Activated T-helper 2 cell treated with anti-CD3 and anti-CD28 coated beads, Interferon-gamma antibody, Interleukin-2, Interleukin-4, amounts not matched to agents 10 μg/mL and 5 μg/mL and 100 μg/mL, durations not matched to agents 14 hours and 24 hours and 36 hours (primary cell): ENCODE results near the gene KAT7. TPM values are rescaled to one million over a fixed set of nuclear protein-coding genes. Genes with fewer than 3 reads are reported as not detected.
A peak's percentile ranks its signal among the peaks of the same experiment; 100 is the strongest.
"Not testable (repeated sequence)": the region's sequence is repeated elsewhere in the genome, so short reads cannot be mapped to it uniquely, and the experiment has no call there.

Experiments used
- DNase-seq: peaks from one replicate; pipeline ENCODE4 v3.0.0; 2021; ENCODE audit warnings: low spot score
- H3K27ac Mint-ChIP-seq: one replicate; pipeline ENCODE4 v1.8.0; 2021; ENCODE audit warnings: mixed read lengths
- H3K27me3 Mint-ChIP-seq: one replicate; pipeline ENCODE4 v1.8.0; 2021; ENCODE audit warnings: low read depth, mixed read lengths
- H3K36me3 Mint-ChIP-seq: one replicate; pipeline ENCODE4 v1.8.0; 2021; ENCODE audit warnings: low read depth, mixed read lengths
- H3K4me1 Mint-ChIP-seq: one replicate; pipeline ENCODE4 v1.8.0; 2021; ENCODE audit warnings: low read depth, mixed read lengths
- H3K4me3 Mint-ChIP-seq: one replicate; pipeline ENCODE4 v1.8.0; 2021; ENCODE audit warnings: low read depth, mild to moderate bottlenecking, moderate library complexity, mixed read lengths
- H3K9me3 Mint-ChIP-seq: one replicate; pipeline ENCODE4 v1.8.0; 2021; ENCODE audit warnings: mixed read lengths
- intact Hi-C: fragments of 100-400 bp; cut with micrococcal nuclease; formaldehyde crosslinking; loops from one replicate; pipeline ENCODE4 v1.15.1; 2023
- total RNA-seq: library from RNA; stranded (reverse); gene quantifications from 2 replicates; pipeline ENCODE4 v1.2.3, GENCODE V29; 2022

Gene KAT7
- total RNA-seq, 1 donor from 2014 or later = 65.0 TPM

GRCh38 chr17:49752508-49752907, 36.0 kb upstream of the KAT7 start:
- peaks cover 45% of the 10 kb centered on the region for H3K4me1 Mint-ChIP-seq
- H3K36me3 Mint-ChIP-seq = peaks cover 29% of the 10 kb centered on the region
- H3K27me3 Mint-ChIP-seq = no peaks in the 10 kb centered on the region
- intact Hi-C loops = no loop called here
- no peak for DNase-seq
- no peak overlapping the region for H3K4me3 Mint-ChIP-seq
- H3K9me3 Mint-ChIP-seq = no peaks in the 10 kb centered on the region
- H3K27ac Mint-ChIP-seq = no peak overlapping the region

DNA sequence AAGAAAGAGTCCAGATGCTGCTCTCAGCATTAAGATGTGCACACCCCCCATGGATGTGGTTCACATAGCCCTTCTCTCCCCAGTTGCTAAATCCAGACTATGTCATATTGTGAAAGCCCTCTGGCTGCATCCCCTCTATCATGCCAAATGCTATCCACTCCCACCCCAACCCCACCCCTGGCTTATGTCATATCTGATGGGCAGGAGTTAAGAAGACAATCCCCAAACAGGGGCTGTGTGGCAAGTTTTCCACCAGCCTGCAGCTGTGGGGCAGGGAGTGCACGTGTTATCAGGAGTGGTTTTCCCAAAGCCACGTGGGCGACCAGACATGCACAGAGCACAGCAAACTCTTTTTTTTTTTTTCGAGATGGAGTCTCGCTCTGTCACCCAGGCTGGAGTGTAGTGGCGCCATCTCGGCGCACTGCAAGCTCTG, 34.5 kb upstream of the KAT7 start:
- intact Hi-C loops = no loop called here
- Mint-ChIP-seq H3K4me3 (no peak overlapping the region), H3K9me3 (no peaks in the 10 kb centered on the region), H3K27ac (no peak overlapping the region), H3K27me3 (no peaks in the 10 kb centered on the region), H3K4me1 (peaks cover 37% of the 10 kb centered on the region), H3K36me3 (peaks cover 22% of the 10 kb centered on the region)
- DNase-seq = no peak

- H3K4me3 Mint-ChIP-seq = no peak overlapping the region
- H3K36me3 Mint-ChIP-seq = peaks cover 18% of the 10 kb centered on the region
- H3K4me1 Mint-ChIP-seq = peaks cover 36% of the 10 kb centered on the region
- no peak for DNase-seq
- intact Hi-C loops = no loop called here
- peak overlapping the region; percentile 9 for H3K27ac Mint-ChIP-seq
- no peaks in the 10 kb centered on the region for H3K27me3 Mint-ChIP-seq
- no peaks in the 10 kb centered on the region for H3K9me3 Mint-ChIP-seq
Measured at GRCh38 chr17:49755663-49756283, 32.7 kb upstream of the KAT7 start.

- Mint-ChIP-seq H3K4me3 (no peak overlapping the region), H3K27me3 (no peaks in the 10 kb centered on the region), H3K4me1 (peaks cover 41% of the 10 kb centered on the region), H3K36me3 (peaks cover 18% of the 10 kb centered on the region), H3K9me3 (no peaks in the 10 kb centered on the region), H3K27ac (no peak overlapping the region)
- intact Hi-C loops = no loop called here
- DNase-seq = no peak
Measured at GRCh38 chr17:49756323-49757150, 31.9 kb upstream of the KAT7 start.

- Mint-ChIP-seq H3K4me3 (no peak overlapping the region), H3K27me3 (no peaks in the 10 kb centered on the region), H3K9me3 (no peaks in the 10 kb centered on the region), H3K4me1 (peaks cover 48% of the 10 kb centered on the region), H3K27ac (no peak overlapping the region), H3K36me3 (peaks cover 18% of the 10 kb centered on the region)
- no peak for DNase-seq
- intact Hi-C loops = no loop called here
Measured at GRCh38 chr17:49757151-49757777, 31.2 kb upstream of the KAT7 start.

GRCh38 chr17:49758464-49759010, 29.9 kb upstream of the KAT7 start:
- H3K9me3 Mint-ChIP-seq, intact Hi-C loops, H3K27ac Mint-ChIP-seq, H3K27me3 Mint-ChIP-seq, H3K4me3 Mint-ChIP-seq, DNase-seq: not testable (repeated sequence)
- H3K4me1 Mint-ChIP-seq = peaks cover 53% of the 10 kb centered on the region
- H3K36me3 Mint-ChIP-seq = peaks cover 18% of the 10 kb centered on the region

- no peak for DNase-seq
- Mint-ChIP-seq H3K27ac (no peak overlapping the region), H3K4me3 (no peak overlapping the region), H3K4me1 (peaks cover 53% of the 10 kb centered on the region), H3K36me3 (peaks cover 14% of the 10 kb centered on the region), H3K27me3 (peaks cover 1% of the 10 kb centered on the region), H3K9me3 (no peaks in the 10 kb centered on the region)
- intact Hi-C loops = no loop called here
Measured at GRCh38 chr17:49759203-49759602, 29.3 kb upstream of the KAT7 start.

DNA sequence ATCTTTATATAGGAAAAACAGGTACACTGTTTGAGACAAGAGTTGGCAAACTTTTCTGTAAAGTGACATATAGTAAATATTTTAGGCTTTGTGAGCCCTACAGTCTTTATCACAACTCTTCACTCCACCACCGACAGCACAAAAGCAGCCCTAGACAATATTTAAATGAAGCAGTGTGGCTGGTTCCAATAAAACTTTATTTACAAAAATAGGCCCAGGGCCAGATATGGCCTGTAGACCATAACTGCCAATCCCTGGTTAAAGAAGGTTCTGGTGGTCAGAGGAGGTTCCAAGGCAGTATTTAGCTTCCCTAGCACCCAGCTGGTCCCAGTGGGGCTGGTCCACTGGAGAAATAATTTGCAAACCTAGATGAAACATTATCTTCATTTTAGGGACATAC, 28.2 kb upstream of the KAT7 start:
- Mint-ChIP-seq H3K4me1 (peaks cover 59% of the 10 kb centered on the region), H3K4me3 (no peak overlapping the region), H3K9me3 (no peaks in the 10 kb centered on the region), H3K36me3 (peaks cover 14% of the 10 kb centered on the region), H3K27ac (no peak overlapping the region), H3K27me3 (peaks cover 5% of the 10 kb centered on the region)
- DNase-seq = no peak
- intact Hi-C loops = loop anchor here (5.0 kb wide), 1 partner anchor 193 kb away; no protein-coding TSS in a partner anchor

- DNase-seq = no peak
- intact Hi-C loops = loop anchor here (5.0 kb wide), 1 partner anchor 194 kb away; no protein-coding TSS in a partner anchor
- peaks cover 8% of the 10 kb centered on the region for H3K36me3 Mint-ChIP-seq
- H3K9me3 Mint-ChIP-seq = no peaks in the 10 kb centered on the region
- peaks cover 53% of the 10 kb centered on the region for H3K4me1 Mint-ChIP-seq
- H3K4me3 Mint-ChIP-seq = peak overlapping the region; percentile 32
- H3K27me3 Mint-ChIP-seq = peaks cover 11% of the 10 kb centered on the region
- H3K27ac Mint-ChIP-seq = no peak overlapping the region
Measured at GRCh38 chr17:49760932-49761558, 27.4 kb upstream of the KAT7 start.

- Mint-ChIP-seq H3K4me1 (peaks cover 49% of the 10 kb centered on the region), H3K9me3 (no peaks in the 10 kb centered on the region), H3K4me3 (peak overlapping the region; percentile 92), H3K27me3 (peaks cover 24% of the 10 kb centered on the region), H3K36me3 (peaks cover 3% of the 10 kb centered on the region), H3K27ac (peak overlapping the region; percentile 87)
- no peak for DNase-seq
- intact Hi-C loops = loop anchor here (5.0 kb wide), 1 partner anchor 195 kb away; no protein-coding TSS in a partner anchor
Measured at GRCh38 chr17:49762151-49762941, 26.1 kb upstream of the KAT7 start.

GRCh38 chr17:49763735-49764558, 24.5 kb upstream of the KAT7 start, which contains the start of gene FAM117A:
Gene FAM117A, minus strand, starts transcription at chr17:49764131. Its CDS starts 44 bp downstream, at chr17:49764087.
- Mint-ChIP-seq H3K9me3 (no peaks in the 10 kb centered on the region), H3K27me3 (peaks cover 26% of the 10 kb centered on the region), H3K27ac (peak within 1 kb of the TSS; percentile 87), H3K4me1 (peaks cover 43% of the 10 kb centered on the region), H3K4me3 (peak within 1 kb of the TSS; percentile 92), H3K36me3 (peaks cover 3% of the 10 kb centered on the region)
- peak; percentile 97 for DNase-seq
- intact Hi-C loops = loop anchor here (1.0 to 5.0 kb wide), 3 partner anchors 15 to 197 kb away; partner anchors contain the start of gene KAT7
